HG03097 (cell line): ENCODE measurements around the gene LPAR1.
"Not testable (repeated sequence)": the region's sequence is repeated elsewhere in the genome, so short reads cannot be mapped to it uniquely, and the experiment has no call there.

ENCODE experiments used
- ATAC-seq: cut with Tn5 transposase; IDR thresholded peaks from one replicate; pipeline ENCODE4 v1.9.1; 2021; ENCODE audit not compliant: unreplicated experiment, low FRiP score

The LPAR1 gene

GRCh38 chr9:111038331-111039230 lies at the start of gene LPAR1:
TSS of gene LPAR1 (minus strand) at chr9:111038470. CDS start at chr9:110972117, 66,353 bp downstream.
- no peak for ATAC-seq

- no peak for ATAC-seq
Measured at GRCh38 chr9:111078391-111079038, 40.2 kb upstream of the LPAR1 start.

GRCh38 chr9:111076519-111076918 lies 38.2 kb upstream of the LPAR1 start:
- ATAC-seq, result no peak

GRCh38 chr9:111076042-111076441 lies 37.8 kb upstream of the LPAR1 start:
- ATAC-seq, result no peak

- no peak for ATAC-seq
Measured at GRCh38 chr9:111074395-111074794, 36.1 kb upstream of the LPAR1 start.

- ATAC-seq, result no peak
Measured at GRCh38 chr9:111069183-111069582, 30.9 kb upstream of the LPAR1 start.

GRCh38 chr9:111068771-111069170 lies 30.5 kb upstream of the LPAR1 start:
- ATAC-seq, result no peak

GRCh38 chr9:111068383-111068730 lies 30.1 kb upstream of the LPAR1 start:
- no peak for ATAC-seq

GRCh38 chr9:111066468-111066867 lies 28.2 kb upstream of the LPAR1 start:
- ATAC-seq, result no peak

- no peak for ATAC-seq
Measured at GRCh38 chr9:111065414-111065813, 27.1 kb upstream of the LPAR1 start.

GRCh38 chr9:111064160-111064837 lies 26.0 kb upstream of the LPAR1 start:
- ATAC-seq, result no peak

GRCh38 chr9:111063332-111063731 lies 25.1 kb upstream of the LPAR1 start:
- ATAC-seq, result no peak

- no peak for ATAC-seq
Measured at GRCh38 chr9:111058166-111058565, 19.9 kb upstream of the LPAR1 start.

- ATAC-seq, result no peak
Measured at GRCh38 chr9:111056538-111056937, 18.3 kb upstream of the LPAR1 start.

- no peak for ATAC-seq
Measured at GRCh38 chr9:111052791-111053190, 14.5 kb upstream of the LPAR1 start.

- ATAC-seq, result no peak
Measured at GRCh38 chr9:111051400-111051799, 13.1 kb upstream of the LPAR1 start.

- no peak for ATAC-seq
Measured at GRCh38 chr9:111050819-111051218, 12.5 kb upstream of the LPAR1 start.

GRCh38 chr9:111047287-111047686 lies 9.0 kb upstream of the LPAR1 start:
- ATAC-seq, result not testable (repeated sequence)

GRCh38 chr9:111041902-111042301 lies 3.6 kb upstream of the LPAR1 start:
- no peak for ATAC-seq

- no peak for ATAC-seq
Measured at GRCh38 chr9:111040494-111040893, 2.2 kb upstream of the LPAR1 start.

- ATAC-seq, result no peak
Measured at GRCh38 chr9:111039231-111039906, 1.1 kb upstream of the LPAR1 start.
